Adipose tissue (tissue), 3 donors: ENCODE measurements around the gene CREB3. TPM values are rescaled to one million over a fixed set of nuclear protein-coding genes. Genes with fewer than 3 reads are reported as not detected.
A peak's percentile ranks its signal among the peaks of the same experiment; 100 is the strongest.

Source experiments
- H3K27ac ChIP-seq: one replicate; pipeline ENCODE4 v1.5.1; 2013; ENCODE audit warnings: low read depth, low read length
- WGBS, 3 donors: extraction: QIAGEN DNeasy Blood & Tissue Kit; methylation state at CpG; one replicate each; pipeline ENCODE4 v1.1.7; 2013; 5-methylcytosine and 5-hydroxymethylcytosine counted together
- polyA plus RNA-seq, 3 donors: library from polyadenylated mRNA; stranded (reverse); fragments of 200-250 nt; gene quantifications; one replicate each; pipeline ENCODE4 v1.2.3, GENCODE V29; 2013
- donor health status: healthy with polysubstance abuse.
- donor health status: Bipolar disorder and iron deficiency.
- donor health status: healthy.

CREB3 gene
- polyA plus RNA-seq, 3 donors = 23.1 to 37.0 (median 33.0) TPM

- WGBS, 3 donors = 89 to 93% (median 92%) methylated on average over 14 of the region's 14 CpGs
- no peak overlapping the region for H3K27ac ChIP-seq
Measured at GRCh38 chr9:35717132-35717870, 15.2 kb upstream of the CREB3 start.

- H3K27ac ChIP-seq = no peak overlapping the region
- 80 to 91% (median 84%) methylated on average over 15 of the region's 15 CpGs for WGBS, 3 donors
Measured at GRCh38 chr9:35718721-35719511, 13.6 kb upstream of the CREB3 start.

- WGBS, 3 donors = 93 to 96% (median 95%) methylated on average over 4 of the region's 4 CpGs
- no peak overlapping the region for H3K27ac ChIP-seq
Measured at GRCh38 chr9:35719546-35719945, 12.9 kb upstream of the CREB3 start.

GRCh38 chr9:35723426-35723825 is 9.0 kb upstream of the CREB3 start:
- WGBS, 3 donors = 85 to 90% (median 87%) methylated on average over 2 of the region's 2 CpGs
- no peak overlapping the region for H3K27ac ChIP-seq

DNA sequence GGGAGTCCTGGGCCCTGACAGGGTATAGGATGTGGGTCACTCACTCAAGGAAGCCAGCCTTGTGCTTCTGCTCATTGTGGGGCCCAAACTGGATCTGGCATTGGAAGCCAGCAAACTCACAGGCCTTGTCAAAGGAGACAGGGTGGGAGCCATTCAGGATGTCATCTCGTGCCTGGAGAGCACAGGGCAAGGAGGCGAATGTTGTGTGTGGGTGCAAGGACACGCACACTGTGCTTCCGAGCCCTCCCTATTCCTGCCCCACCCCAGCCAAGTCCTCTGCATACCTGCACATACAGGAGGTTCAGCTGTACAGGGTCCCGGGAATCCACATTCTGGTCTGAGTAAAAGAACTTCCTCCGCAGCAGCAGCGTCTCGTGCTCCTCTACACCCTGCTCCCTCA is 8.6 kb upstream of the CREB3 start:
- no peak overlapping the region for H3K27ac ChIP-seq
- 93 to 95% (median 94%) methylated on average over 8 of the region's 8 CpGs for WGBS, 3 donors

DNA sequence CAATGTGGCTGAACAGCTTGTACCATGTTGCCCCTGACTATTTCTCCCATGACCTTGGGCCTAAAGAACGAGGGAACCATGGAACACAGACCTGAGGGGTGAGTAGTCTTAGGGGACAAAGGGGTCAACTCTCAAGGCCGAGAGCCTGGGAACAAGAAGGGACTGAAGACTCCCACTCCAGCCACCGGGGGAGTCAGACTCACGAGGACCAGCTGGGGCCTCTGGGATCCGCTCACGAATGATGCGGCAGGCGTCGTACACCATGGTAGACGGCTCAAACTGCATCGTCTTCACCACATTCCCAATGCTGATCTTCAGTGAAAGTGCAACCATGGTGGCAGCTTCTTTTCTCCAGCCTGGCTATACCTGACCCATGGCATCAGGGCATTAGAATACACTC is 7.1 kb upstream of the CREB3 start:
- H3K27ac ChIP-seq = no peak overlapping the region
- 88 to 94% (median 91%) methylated on average over 11 of the region's 11 CpGs for WGBS, 3 donors

DNA sequence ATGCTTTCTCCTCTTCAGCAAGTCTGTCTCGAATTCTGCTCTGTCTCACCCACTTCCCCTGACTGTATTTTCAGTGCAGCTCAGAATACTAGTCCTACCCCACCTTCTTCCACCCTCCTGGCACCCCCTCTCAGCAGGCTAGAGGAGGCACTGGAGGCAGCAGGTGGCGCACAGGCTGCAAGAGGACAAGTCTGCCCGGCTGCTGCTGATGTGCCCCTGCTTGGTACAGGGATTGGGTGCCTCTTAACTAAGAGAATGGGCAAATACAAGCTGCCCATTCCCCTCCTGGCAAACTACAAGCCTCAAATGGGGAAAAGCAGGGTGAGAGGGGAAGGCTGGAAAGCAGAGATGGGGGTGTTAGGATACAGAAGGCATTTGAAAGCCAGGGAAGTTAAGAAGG is 5.5 kb upstream of the CREB3 start:
- 37 to 66% (median 39%) methylated on average over 3 of the region's 3 CpGs for WGBS, 3 donors

DNA sequence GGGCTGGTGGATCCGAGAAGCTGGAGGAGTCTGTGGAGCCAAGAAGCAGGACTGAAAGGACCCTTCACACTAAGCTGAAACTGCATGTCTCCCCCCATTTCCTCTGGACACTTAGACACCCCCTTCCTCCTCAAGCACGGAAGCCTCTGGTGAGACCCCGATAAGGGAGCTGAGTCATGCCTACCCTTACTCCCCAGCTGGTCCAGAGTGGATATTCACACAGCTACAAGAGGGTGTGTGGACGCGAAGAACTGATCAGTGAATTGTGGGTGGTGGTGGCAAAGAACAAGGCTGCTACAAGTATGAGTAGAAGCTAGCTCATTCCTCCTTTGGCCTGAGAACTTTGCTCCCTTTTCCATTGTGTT is 4.8 kb upstream of the CREB3 start:
- no peak overlapping the region for H3K27ac ChIP-seq
- WGBS, 3 donors = 16 to 70% (median 16%) methylated on average over 5 of the region's 5 CpGs

More for the DNA sequence above, 5.5 kb upstream of the CREB3 start:
- H3K27ac ChIP-seq = no peak overlapping the region

- WGBS, 3 donors = 7 to 19% (median 11%) methylated on average over 9 to 10 of the region's 10 CpGs
- H3K27ac ChIP-seq = peak overlapping the region; percentile 40
Measured at GRCh38 chr9:35728041-35728971, 4.2 kb upstream of the CREB3 start.

DNA sequence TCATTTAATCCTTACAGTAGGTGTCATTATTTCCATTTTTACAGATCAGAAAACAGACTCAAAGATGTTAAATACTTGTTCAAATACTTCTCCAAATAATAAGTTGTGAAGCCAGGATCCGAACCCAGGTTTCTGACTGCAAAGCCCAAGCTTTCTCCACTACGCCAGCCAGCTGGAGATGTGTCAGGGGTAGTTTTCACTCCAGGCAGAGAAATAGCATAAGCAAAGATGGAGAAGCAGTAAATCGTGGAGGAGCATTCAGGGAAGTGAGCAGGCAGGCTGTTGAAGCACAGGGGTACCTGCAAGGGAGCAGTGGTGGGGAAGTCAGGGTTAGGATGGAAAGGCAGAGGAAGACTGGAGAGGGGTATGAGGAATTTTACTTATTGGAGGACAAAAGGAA is 3.4 kb upstream of the CREB3 start:
- WGBS, 3 donors = 53 to 84% (median 53%) methylated on average over 3 of the region's 3 CpGs
- no peak overlapping the region for H3K27ac ChIP-seq

GRCh38 chr9:35729700-35730485 is 2.6 kb upstream of the CREB3 start:
- WGBS, 3 donors = 10 to 41% (median 14%) methylated on average over 6 of the region's 6 CpGs

GRCh38 chr9:35730486-35730854 is 2.0 kb upstream of the CREB3 start:
- WGBS, 3 donors = 64 to 82% (median 73%) methylated on average over 2 of the region's 2 CpGs
- peak overlapping the region; percentile 51 for H3K27ac ChIP-seq

More at GRCh38 chr9:35729700-35730485, 2.6 kb upstream of the CREB3 start:
- peak overlapping the region; percentile 51 for H3K27ac ChIP-seq

DNA sequence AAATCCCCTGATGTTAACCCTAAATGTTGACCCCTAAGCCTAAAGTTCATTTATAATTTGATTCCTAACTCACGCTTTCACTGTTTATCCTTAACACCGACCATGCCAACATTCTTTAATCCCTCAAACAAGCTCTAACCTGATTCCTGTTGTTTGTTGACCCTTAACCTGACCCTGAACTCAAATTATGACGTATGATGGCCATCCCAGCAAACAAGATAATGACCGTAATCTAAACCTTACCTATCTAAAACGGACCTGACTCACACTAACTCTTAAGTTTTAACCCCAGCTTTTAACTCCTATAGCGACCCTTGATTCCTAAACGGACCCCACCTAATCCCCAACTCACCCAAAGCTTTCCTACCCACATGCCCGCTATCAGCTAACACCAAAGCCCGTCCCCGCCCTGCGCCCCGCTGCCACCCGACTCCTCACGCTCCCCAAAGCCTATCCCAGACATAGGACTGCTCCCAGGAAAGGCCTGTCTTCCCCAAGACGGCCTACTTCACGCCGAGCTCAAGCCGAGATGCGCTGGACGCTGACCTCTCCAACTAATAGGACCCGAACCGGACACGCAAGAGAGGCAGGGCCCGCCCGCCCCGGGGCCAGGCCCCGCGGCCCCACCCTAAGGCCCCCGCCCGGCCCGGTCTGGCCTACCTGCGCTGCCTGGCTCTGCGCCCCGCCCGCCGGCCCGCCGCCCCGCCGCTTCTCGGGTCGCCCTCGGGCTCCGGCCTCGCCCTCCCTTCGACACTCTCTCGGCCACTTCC is 866 bp upstream of the CREB3 start:
- 1% methylated on average over 36 to 47 of the region's 47 CpGs for WGBS, 3 donors
- H3K27ac ChIP-seq = peak overlapping the region; percentile 100

DNA sequence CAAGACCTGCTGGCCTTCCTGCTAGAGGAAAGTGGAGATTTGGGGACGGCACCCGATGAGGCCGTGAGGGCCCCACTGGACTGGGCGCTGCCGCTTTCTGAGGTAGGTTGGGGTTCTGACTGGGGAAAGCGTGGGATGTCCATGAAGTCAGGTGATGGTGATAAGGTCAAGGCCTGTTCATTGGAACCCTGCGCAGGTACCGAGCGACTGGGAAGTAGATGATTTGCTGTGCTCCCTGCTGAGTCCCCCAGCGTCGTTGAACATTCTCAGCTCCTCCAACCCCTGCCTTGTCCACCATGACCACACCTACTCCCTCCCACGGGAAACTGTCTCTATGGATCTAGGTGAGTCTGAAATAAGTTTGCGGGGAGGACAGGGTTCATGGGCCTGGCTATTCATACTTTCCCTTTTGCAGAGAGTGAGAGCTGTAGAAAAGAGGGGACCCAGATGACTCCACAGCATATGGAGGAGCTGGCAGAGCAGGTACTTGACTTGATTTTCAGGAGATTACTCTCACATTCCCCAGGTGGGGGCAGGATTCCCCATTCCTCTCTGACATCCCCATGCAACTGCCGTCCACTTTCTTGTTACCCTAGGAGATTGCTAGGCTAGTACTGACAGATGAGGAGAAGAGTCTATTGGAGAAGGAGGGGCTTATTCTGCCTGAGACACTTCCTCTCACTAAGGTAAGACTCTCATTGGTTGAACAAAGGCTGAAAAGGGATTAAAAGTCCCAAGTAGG is 505 bp downstream of the CREB3 start:
- WGBS, 3 donors = 1 to 3% (median 1%) methylated on average over 14 of the region's 14 CpGs
- peak overlapping the region; percentile 100 for H3K27ac ChIP-seq

- 88 to 98% (median 95%) methylated on average over 3 of the region's 3 CpGs for WGBS, 3 donors
- H3K27ac ChIP-seq = no peak overlapping the region
Measured at GRCh38 chr9:35734096-35734495, 1.6 kb downstream of the CREB3 start.

- H3K27ac ChIP-seq = no peak overlapping the region
Measured at GRCh38 chr9:35736201-35736633, 3.8 kb downstream of the CREB3 start.

GRCh38 chr9:35737143-35737542 is 4.7 kb downstream of the CREB3 start:
- 74 to 78% (median 77%) methylated on average over 7 of the region's 7 CpGs for WGBS, 3 donors
- H3K27ac ChIP-seq = no peak overlapping the region

More at GRCh38 chr9:35736201-35736633, 3.8 kb downstream of the CREB3 start:
- WGBS, 3 donors = 43 to 49% (median 44%) methylated on average over 5 of the region's 5 CpGs
